ENCODE measurements around the gene CSTB. TPM values are rescaled to one million over a fixed set of nuclear protein-coding genes. Genes with fewer than 3 reads are reported as not detected.

CSTB gene
- total RNA-seq, 1 experiment from 2014 or later = 36.1 TPM

- Mint-ChIP-seq H3K36me3 (peaks cover 15% of the 10 kb centered on the region), H3K4me1 (peaks cover 24% of the 10 kb centered on the region), H3K27me3 (ENCODE audit: low read depth) (no peaks in the 10 kb centered on the region; the same call in 1 of the 2 replicates), H3K27ac (no peak overlapping the region; the same call in 1 of the 2 replicates), H3K4me3 (no peak overlapping the region), H3K9me3 (no peaks in the 10 kb centered on the region)
- DNase-seq (ENCODE audit: low spot score) (no peak), ATAC-seq (no peak)
- ChIA-PET CTCF (no interaction called here), POLR2A (no interaction called here)
- TF ChIP-seq, protein P1, sequence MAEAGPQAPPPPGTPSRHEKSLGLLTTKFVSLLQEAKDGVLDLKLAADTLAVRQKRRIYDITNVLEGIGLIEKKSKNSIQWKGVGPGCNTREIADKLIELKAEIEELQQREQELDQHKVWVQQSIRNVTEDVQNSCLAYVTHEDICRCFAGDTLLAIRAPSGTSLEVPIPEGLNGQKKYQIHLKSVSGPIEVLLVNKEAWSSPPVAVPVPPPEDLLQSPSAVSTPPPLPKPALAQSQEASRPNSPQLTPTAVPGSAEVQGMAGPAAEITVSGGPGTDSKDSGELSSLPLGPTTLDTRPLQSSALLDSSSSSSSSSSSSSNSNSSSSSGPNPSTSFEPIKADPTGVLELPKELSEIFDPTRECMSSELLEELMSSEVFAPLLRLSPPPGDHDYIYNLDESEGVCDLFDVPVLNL (CRISPR knock-in tag; IDR thresholded peaks at IDR 0.05; ENCODE audit: borderline replicate concordance, low read depth) = no peak
- TF ChIP-seq FOXJ3 (CRISPR knock-in tag; IDR thresholded peaks at IDR 0.05; ENCODE audit: borderline replicate concordance) (no peak), NFE2L1 (CRISPR knock-in tag; IDR thresholded peaks at IDR 0.05) (no peak), TCF7 (CRISPR knock-in tag; IDR thresholded peaks at IDR 0.05; ENCODE audit: low read depth) (no peak), CREM (CRISPR knock-in tag; IDR thresholded peaks at IDR 0.05) (no peak), SP1 (CRISPR knock-in tag; conservative IDR thresholded peaks at IDR 0.05) (no peak), USF2 (CRISPR knock-in tag; IDR thresholded peaks at IDR 0.05) (no peak), ETV6 (CRISPR knock-in tag; IDR thresholded peaks at IDR 0.05) (no peak), ZNF121 (CRISPR knock-in tag; IDR thresholded peaks at IDR 0.05) (no peak)
- TF ChIP-seq, protein P2, sequence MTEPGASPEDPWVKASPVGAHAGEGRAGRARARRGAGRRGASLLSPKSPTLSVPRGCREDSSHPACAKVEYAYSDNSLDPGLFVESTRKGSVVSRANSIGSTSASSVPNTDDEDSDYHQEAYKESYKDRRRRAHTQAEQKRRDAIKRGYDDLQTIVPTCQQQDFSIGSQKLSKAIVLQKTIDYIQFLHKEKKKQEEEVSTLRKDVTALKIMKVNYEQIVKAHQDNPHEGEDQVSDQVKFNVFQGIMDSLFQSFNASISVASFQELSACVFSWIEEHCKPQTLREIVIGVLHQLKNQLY (CRISPR knock-in tag; IDR thresholded peaks at IDR 0.05) = no peak
- TF ChIP-seq, protein P3, sequence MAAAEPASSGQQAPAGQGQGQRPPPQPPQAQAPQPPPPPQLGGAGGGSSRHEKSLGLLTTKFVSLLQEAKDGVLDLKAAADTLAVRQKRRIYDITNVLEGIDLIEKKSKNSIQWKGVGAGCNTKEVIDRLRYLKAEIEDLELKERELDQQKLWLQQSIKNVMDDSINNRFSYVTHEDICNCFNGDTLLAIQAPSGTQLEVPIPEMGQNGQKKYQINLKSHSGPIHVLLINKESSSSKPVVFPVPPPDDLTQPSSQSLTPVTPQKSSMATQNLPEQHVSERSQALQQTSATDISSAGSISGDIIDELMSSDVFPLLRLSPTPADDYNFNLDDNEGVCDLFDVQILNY (CRISPR knock-in tag; IDR thresholded peaks at IDR 0.05) = no peak
Measured at GRCh38 chr21:43764576-43765495, 11.3 kb downstream of the CSTB start.

DNA sequence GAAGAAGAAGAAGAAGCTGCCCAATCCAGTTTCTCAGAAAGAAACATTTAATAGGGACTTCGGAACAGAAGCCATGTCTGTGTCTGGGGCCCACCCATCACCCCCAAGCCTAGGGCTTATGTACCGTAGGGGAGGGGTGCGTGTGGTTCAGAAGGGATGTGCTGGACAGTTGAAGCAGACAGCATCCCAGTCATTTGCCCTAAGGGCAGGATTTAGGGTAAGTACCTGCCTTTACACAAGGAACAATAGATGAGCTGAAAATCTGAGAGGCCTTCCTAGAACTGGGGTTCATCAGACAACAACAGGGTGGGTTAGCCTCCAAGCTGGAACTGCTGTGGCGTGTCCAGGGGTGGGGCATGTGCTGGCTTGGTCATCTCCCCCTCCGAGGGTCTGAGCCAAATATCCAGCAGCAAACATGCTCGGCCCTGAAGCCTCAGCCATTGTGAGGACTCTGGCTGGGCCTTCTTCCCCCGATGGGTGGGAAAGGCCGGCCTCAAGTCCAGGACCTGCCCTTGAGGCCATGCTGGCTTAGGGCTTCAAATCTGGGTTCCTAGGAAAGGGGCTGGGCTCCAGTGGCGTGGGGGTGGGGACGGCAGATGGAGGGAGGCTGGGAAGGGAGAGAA is 12.1 kb downstream of the CSTB start:
- Mint-ChIP-seq H3K4me1 (peaks cover 19% of the 10 kb centered on the region), H3K27me3 (ENCODE audit: low read depth) (no peaks in the 10 kb centered on the region; the same call in 1 of the 2 replicates), H3K36me3 (peaks cover 15% of the 10 kb centered on the region), H3K27ac (no peak overlapping the region), H3K9me3 (no peaks in the 10 kb centered on the region), H3K4me3 (no peak overlapping the region)
- ATAC-seq (no peak), DNase-seq (ENCODE audit: low spot score) (no peak)
- CTCF ChIA-PET = no interaction called here
- TF ChIP-seq, protein P1 (CRISPR knock-in tag; IDR thresholded peaks at IDR 0.05; ENCODE audit: borderline replicate concordance, low read depth) = no peak
- TF ChIP-seq NR1H2 (CRISPR knock-in tag; IDR thresholded peaks at IDR 0.05) (no peak), EMX1 (CRISPR knock-in tag; IDR thresholded peaks at IDR 0.05) (no peak), CBFB (CRISPR knock-in tag; IDR thresholded peaks at IDR 0.05; ENCODE audit: low read depth) (no peak), MXD4 (CRISPR knock-in tag; IDR thresholded peaks at IDR 0.05; ENCODE audit: borderline replicate concordance) (no peak), NFYB (CRISPR knock-in tag; conservative IDR thresholded peaks at IDR 0.05; ENCODE audit: low read depth) (no peak), KAT7 (CRISPR knock-in tag; IDR thresholded peaks at IDR 0.05; ENCODE audit: borderline replicate concordance) (no peak)
- TF ChIP-seq, protein P4, sequence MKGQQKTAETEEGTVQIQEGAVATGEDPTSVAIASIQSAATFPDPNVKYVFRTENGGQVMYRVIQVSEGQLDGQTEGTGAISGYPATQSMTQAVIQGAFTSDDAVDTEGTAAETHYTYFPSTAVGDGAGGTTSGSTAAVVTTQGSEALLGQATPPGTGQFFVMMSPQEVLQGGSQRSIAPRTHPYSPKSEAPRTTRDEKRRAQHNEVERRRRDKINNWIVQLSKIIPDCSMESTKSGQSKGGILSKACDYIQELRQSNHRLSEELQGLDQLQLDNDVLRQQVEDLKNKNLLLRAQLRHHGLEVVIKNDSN (CRISPR knock-in tag; IDR thresholded peaks at IDR 0.05) = no peak
- POLR2A ChIA-PET = no interaction called here

Measured in WTC11 (cell line).